22Rv1 (cell line): Measurements from ENCODE around the gene TMEM233.

Experiments used
- ZFX ChIP-seq: fragments of 450-650 bp; IDR thresholded peaks from 2 replicates; pipeline ENCODE4 v1.6.1; 2017; ENCODE audit warnings: antibody characterized with exemption, borderline replicate concordance
- TF ChIP-seq, protein P1 (sequence below): fragments of 450-650 bp; IDR thresholded peaks from 2 replicates; pipeline ENCODE4 v1.5.1; 2017; ENCODE audit warnings: mild to moderate bottlenecking

DNA sequence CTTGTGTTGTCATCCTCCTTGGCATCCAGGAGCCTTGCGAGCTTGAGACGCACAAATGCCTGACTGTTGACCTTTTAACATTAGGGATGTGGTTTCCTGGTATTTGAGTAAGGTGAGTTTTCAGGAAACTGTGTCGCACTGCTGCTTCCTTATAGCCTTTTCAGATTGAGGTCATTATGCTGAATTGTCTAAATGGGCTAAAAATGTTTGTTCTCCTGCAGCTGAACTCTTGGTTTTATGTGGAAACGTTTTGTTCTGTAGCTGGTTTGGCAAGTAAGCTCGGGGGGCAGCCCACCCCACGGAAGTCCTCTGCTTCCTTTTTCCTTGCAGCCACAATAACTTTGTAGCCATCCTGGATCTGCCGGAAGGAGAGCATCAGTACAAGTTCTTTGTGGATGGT is 80.1 kb downstream of the TMEM233 start:
- TF ChIP-seq, protein P1, sequence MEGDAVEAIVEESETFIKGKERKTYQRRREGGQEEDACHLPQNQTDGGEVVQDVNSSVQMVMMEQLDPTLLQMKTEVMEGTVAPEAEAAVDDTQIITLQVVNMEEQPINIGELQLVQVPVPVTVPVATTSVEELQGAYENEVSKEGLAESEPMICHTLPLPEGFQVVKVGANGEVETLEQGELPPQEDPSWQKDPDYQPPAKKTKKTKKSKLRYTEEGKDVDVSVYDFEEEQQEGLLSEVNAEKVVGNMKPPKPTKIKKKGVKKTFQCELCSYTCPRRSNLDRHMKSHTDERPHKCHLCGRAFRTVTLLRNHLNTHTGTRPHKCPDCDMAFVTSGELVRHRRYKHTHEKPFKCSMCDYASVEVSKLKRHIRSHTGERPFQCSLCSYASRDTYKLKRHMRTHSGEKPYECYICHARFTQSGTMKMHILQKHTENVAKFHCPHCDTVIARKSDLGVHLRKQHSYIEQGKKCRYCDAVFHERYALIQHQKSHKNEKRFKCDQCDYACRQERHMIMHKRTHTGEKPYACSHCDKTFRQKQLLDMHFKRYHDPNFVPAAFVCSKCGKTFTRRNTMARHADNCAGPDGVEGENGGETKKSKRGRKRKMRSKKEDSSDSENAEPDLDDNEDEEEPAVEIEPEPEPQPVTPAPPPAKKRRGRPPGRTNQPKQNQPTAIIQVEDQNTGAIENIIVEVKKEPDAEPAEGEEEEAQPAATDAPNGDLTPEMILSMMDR: no peak
- no peak for TF ChIP-seq ZFX
